Fibroblast of the aortic adventitia (primary cell): ENCODE measurements around the gene ZNF860. TPM values are rescaled to one million over a fixed set of nuclear protein-coding genes. Genes with fewer than 3 reads are reported as not detected.

Experiments
- DNase-seq: peaks from one replicate; pipeline ENCODE4 v3.0.0-alpha.2; 2010; ENCODE audit warnings: low read depth
- H3K4me3 ChIP-seq: 2 replicates; pipeline ENCODE4 v1.5.1; 2011; ENCODE audit warnings: low read depth, mild to moderate bottlenecking, control low read depth, low read length, moderate library complexity
- CTCF ChIP-seq: IDR thresholded peaks from 2 replicates; pipeline ENCODE4 v1.5.1; 2011; ENCODE audit warnings: mild to moderate bottlenecking, low read length, control low read depth, inconsistent platforms; ENCODE audit not compliant: insufficient read depth
- total RNA-seq: library from RNA; depleted of rRNA; stranded (reverse); fragments of >200 nt; gene quantifications from 2 replicates; pipeline ENCODE4 v1.2.3, GENCODE V29; 2012; ENCODE audit warnings: low replicate concordance

The ZNF860 gene
- total RNA-seq, 1 donor = 1.2 TPM

GRCh38 chr3:32018757-32019564, 37.4 kb downstream of the ZNF860 start:
- DNase-seq = peak; percentile 71
- H3K4me3 ChIP-seq = no peak overlapping the region
- peak; percentile 71 for TF ChIP-seq CTCF

DNA sequence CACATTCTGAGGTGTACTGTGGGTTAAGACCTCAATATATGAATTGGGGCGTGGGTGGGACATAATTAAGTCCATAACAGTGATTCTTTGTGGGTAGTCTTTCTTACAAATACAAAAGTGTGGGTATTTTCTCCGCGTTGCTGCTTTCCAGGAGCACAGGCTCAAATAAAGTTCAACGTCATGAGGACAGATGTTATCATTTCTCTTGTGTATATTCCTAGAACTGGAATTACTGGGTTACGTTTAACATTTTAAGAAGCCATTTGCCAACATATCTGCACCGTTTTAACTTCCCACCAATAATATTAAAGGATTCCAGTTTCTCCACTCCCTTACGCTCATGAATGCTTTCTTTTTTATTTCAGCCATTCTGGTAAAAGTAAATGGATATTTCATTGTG, 39.6 kb downstream of the ZNF860 start:
- TF ChIP-seq CTCF = no peak
- H3K4me3 ChIP-seq = no peak overlapping the region
- DNase-seq = no peak

GRCh38 chr3:32021748-32022147, 40.2 kb downstream of the ZNF860 start:
- no peak overlapping the region for H3K4me3 ChIP-seq
- no peak for DNase-seq
- TF ChIP-seq CTCF = no peak

- TF ChIP-seq CTCF = no peak
- H3K4me3 ChIP-seq = no peak overlapping the region
- no peak for DNase-seq
Observed at GRCh38 chr3:32022947-32023346, 41.4 kb downstream of the ZNF860 start.

DNA sequence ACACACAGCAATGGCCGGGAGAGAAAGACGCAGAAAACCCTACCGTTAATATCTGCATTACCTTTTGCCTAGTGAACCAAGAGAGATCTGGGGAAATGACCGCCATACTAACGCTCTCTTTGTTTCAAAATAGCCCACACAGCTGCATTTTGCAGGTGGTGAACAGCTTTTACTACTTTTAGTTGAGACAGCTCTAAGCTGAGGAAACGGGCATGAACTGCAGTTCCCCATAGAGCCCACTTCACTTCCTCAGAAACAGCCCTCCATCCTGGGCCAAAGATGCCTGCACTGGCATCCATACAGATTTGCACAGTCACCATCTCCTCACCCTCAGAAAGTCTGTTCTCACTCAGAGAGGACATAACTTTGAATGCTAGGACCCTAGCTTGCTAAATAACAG, 45.0 kb downstream of the ZNF860 start:
- no peak for TF ChIP-seq CTCF
- DNase-seq = no peak
- no peak overlapping the region for H3K4me3 ChIP-seq

DNA sequence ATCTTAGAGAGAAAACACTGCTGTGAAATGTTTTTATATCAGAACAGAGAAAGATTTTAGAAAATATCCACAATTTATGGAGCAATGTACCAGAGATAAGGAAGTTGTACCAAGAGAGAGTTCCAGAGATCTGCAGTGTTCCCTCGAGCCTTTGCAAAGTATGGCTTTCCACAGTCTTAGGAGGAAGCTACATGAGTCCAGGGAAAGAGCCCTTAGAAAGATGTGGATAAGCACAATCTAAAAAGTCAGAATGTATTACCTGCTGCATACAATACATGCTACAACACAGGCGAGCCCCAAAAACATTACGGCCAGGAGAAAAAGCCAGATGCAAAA, 56.4 kb downstream of the ZNF860 start:
- DNase-seq = no peak
- no peak overlapping the region for H3K4me3 ChIP-seq
- TF ChIP-seq CTCF = no peak

DNA sequence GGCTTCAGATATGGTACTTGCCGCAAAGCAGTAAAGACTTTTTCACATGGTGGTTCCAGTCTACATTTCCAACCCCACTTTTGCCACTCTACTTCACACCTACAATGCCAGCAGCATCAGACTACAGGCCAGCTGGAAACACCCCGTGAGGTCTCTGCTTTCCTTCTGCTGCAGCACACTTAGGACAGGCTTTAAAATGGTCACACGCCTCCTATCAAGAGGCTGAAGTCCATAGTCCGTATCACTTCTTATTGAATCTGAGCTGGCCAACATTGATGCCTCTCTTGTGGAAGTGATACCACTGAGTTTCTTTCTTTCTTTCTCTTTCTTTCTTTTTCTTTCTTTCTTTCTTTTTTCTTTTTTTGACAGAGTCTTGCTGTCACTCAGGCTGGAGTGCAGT, 59.8 kb downstream of the ZNF860 start:
- no peak overlapping the region for H3K4me3 ChIP-seq
- TF ChIP-seq CTCF = no peak
- DNase-seq = no peak
